HG03342 (cell line): Measurements from ENCODE around the gene ADSL.
"Not testable (repeated sequence)": the region's sequence is repeated elsewhere in the genome, so short reads cannot be mapped to it uniquely, and the experiment has no call there.

Source experiments
- ATAC-seq: cut with Tn5 transposase; IDR thresholded peaks from one replicate; pipeline ENCODE4 v1.9.1; 2021; ENCODE audit warnings: mild to moderate bottlenecking, moderate library complexity; ENCODE audit not compliant: unreplicated experiment

ADSL gene

DNA sequence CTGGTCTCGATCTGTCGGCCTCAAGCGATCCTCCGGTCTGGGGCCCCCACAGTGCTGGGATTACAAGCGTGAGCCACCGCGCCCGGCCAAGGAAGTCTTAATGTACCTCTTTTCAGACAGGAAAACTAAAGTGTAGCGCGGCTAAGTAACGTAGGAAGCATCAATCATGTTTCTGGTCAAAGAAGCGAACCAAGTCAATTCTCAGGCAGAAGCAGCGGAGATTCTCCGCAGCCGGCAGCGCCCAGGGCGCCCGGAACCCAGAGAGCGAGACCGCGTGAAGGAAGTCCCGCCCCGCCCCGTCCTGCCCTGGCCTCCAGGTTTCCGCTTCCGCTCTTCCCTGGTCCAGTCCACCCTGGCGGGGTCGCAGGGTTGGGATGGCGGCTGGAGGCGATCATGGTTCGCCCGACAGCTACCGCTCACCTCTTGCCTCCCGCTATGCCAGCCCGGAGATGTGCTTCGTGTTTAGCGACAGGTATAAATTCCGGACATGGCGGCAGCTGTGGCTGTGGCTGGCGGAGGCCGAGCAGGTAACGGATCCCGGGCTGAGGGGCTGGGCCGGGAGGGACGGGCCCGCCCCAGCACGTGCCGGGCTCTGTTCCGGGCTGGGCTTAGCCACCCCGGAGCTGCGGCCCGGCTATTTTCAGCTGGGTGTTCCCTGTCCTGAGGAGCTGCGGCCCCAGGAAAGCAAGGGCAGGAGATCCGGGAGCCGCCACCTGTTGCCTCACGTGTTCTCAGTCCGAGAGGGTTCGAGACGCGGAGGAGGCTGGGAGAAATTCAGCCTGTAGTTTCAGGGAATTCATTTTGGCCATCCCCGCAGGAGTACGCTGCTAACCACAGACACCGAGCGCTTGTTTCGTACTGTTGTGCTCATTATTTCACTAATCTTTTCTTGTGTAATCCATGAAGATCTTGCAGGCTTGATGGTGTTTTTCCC is at the start of gene ADSL:
Gene ADSL, plus strand, starts transcription at position 316 of the 934 bp plus-strand sequence. Its CDS starts 59 bp downstream, at position 375.
- peak; percentile 82 for ATAC-seq

- no peak for ATAC-seq
Measured at GRCh38 chr22:40300316-40300715, 46.0 kb upstream of the ADSL start.

DNA sequence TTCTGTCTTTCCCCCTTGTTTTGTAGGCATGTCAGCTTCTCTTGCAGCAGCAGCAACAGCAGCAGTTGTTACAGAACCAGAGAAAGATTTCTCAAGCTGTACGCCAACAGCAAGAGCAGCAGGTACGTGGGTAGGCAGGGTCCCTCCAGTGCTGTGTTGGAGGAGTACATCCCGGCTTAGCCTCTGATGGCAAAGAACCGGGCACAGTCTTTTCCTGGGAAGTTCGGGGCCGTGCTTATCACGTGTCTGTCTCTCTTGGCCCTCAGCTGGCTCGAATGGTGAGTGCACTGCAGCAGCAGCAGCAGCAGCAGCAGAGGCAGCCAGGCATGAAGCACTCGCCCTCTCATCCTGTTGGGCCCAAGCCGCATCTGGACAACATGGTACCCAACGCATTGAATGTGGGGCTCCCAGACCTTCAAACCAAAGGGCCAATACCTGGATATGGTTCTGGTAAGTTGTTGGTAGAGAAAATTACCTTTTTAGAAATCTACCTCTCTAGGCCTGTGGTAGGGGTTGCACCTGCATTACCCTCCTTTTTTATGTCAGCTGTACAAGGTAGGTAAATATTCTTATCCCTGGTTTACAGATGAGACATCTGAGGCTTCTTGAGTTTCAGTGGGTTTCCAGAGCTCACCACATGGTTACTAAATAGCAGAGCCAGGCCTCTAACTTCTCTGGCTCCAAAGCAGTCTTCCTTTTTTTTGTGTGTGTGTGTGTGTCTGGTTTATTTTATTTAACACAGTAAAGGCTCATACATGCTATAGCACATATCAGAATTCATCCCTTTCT is 45.2 kb upstream of the ADSL start:
- no peak for ATAC-seq

- no peak for ATAC-seq
Measured at GRCh38 chr22:40302149-40302548, 44.2 kb upstream of the ADSL start.

- ATAC-seq: no peak
Measured at GRCh38 chr22:40305625-40306024, 40.7 kb upstream of the ADSL start.

- no peak for ATAC-seq
Measured at GRCh38 chr22:40308999-40309573, 37.2 kb upstream of the ADSL start.

- no peak for ATAC-seq
Measured at GRCh38 chr22:40309631-40310030, 36.7 kb upstream of the ADSL start.

GRCh38 chr22:40310081-40310767 is 36.1 kb upstream of the ADSL start:
- ATAC-seq: no peak

GRCh38 chr22:40310768-40311120 is 35.6 kb upstream of the ADSL start:
- ATAC-seq: no peak

- ATAC-seq: not testable (repeated sequence)
Measured at GRCh38 chr22:40311646-40312045, 34.7 kb upstream of the ADSL start.

- no peak for ATAC-seq
Measured at GRCh38 chr22:40312050-40312449, 34.2 kb upstream of the ADSL start.

DNA sequence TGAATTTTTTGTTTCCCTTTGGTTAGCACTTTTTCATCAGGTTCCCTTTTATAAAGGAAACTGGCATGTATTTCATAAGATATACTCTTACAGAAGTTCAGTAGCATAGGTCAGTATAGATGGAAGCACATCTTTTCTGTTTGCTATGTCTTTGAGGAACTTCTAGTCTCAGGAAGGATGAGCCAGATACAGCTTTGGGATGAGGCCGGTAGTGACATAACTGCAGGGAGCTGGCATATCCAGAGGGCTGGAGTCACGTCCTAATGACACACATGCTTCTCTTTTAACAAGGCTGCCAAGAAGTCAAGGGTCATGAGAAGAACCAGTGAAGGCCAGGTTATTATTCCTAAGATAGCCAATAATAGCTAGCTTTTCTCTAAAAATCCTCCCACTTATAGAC is 33.3 kb upstream of the ADSL start:
- ATAC-seq: no peak

DNA sequence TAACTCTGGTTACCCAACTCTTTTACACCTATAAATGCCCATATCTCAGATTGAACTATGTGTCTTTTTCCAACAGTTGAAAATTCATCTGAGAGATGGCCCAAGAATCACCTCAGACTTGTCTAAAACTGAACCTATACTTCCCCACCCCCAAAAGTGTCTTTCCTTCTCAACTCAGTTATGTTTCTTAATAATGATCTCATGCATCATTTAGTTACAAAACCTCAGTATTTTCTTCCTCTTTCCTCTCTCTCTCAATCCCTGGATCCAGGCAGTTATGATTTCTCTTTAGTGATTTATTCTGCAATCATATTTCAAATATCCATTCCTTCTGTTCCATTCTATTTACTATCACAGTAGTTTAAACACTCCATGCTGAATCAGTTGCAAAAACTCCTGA is 32.3 kb upstream of the ADSL start:
- no peak for ATAC-seq

DNA sequence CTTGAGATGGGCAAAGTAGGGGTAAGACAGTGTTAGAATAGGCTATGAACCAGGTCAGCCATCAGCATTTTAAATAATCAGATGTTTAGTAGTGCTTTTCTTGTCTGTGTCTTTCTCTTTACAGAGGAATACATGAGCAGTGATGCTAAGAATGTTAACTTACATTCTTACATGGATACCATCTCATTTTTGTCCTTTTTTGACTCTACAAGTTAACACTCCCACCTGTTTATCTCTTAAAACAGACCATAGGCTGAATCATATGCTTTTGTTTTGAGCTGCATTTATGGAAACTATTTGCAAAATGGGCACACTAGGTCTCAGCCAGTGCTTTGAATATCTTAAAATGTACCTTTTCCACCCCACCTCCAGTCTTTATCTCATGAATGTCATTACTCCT is 25.6 kb upstream of the ADSL start:
- no peak for ATAC-seq

DNA sequence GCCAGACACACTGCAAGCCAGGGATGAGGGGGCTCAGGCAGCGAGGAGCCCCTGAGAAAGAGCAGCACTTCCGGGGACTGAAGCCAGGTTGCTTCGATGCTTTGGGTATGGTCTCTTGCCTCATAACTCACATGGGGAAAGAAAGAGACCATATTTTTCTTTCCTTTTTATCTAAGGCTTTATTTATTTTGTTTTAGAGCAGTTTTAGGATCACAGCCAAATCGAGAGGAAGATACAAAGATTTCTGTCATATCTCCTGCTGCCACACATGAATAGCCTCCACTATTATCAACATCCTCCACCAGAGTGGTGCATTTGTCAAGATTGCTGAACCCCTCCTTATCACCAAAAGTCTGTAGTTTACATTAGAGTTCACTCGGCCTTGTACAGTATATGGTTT is 24.3 kb upstream of the ADSL start:
- no peak for ATAC-seq

- no peak for ATAC-seq
Measured at GRCh38 chr22:40322818-40323447, 23.4 kb upstream of the ADSL start.

DNA sequence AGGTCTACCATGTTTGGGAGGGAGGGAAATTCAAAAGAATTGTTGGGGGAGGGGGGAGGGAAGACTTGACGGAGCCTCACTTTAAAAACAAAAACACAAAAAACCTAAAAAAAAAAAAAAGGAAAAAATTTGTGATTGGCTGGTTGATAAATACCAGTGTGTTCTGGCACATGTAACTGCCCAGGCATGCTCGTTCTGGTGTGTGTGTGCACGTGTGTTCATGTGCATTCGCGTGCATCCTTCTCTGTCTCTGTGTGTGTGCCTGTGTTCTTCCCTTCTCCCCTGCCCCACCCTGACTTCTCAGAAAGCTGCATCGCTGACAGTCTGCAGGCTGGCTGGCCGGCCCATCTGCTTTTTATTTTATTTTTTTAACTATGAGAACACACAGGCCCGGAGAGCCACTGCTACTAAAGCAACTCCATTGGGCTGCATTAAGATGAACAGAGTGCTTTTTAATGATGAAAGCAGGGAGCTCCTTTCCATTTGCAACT is 22.6 kb upstream of the ADSL start:
- ATAC-seq: no peak

DNA sequence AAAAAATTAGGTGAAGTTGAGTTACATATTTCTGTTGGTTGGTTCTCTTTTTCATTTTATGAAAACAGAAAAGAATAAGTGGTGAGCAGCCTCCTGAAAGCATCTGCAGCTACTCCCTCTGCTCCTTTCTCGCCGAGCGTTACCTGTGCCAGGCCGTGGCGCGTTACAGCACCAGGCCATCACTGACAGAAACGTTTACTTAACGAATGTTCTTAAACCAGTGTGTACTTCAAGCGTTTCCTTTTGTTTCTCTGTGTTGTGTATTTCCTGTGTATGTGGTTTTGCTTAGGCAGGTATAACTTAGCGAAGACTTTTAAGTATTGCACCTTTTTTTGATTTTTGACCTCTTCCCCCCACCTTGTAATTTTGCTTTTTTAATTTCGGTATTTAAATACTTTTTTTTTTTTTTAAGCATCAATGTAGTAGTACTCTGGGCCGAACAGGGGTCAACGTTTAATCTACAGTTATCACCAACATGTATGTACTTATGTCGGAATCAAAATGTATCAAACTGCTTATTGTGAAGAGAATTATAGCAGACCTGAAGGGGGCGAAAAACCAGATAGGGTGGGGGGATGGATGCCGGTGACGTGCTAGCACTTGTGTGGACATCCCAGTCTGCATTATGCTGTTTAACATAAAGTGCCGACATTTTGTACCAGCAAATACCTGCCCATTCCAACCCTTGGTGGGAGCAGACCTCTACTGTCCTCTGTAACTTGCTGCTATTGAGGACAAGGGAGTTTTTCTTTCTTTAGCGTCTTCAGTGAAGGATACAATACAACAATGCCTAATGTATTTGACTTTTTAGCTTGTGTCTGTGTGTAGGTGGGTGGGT is 21.6 kb upstream of the ADSL start:
- no peak for ATAC-seq

DNA sequence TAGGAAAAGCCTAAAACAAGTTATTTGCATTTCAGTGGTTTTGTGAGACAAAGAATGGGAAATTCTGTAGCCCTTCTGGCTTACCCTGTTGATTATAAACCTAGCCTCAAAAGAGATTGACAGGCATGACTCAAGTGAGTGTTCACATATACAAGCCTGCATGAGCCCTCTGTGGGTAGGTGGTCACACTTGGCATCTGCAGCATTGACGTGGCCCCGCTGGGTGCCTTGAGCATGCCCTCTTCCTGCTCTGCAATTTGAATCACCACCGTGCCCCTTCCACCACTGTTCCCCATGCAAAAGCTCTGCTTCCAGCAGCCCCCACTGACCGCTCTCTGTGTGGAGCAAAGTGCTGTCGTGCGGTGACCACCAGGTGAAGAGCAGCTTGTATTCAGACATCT is 21.0 kb upstream of the ADSL start:
- no peak for ATAC-seq
